Stimulated activated CD4-positive, alpha-beta T cell treated with anti-CD3 and anti-CD28 coated beads, Interleukin-1b, Interleukin-23, amount 100 ng/mL, for 1 hour (primary cell): ENCODE data around the gene KCNG2.
"Not testable (repeated sequence)": the region's sequence is repeated elsewhere in the genome, so short reads cannot be mapped to it uniquely, and the experiment has no call there.

Experiments
- DNase-seq, 2 donors: peaks; one replicate each; pipeline ENCODE4 v3.0.0-alpha.2; 2020; ENCODE audit warnings: low read depth in 2 of 2

The KCNG2 gene

GRCh38 chr18:79870301-79871025, 72.7 kb downstream of the KCNG2 start:
- DNase-seq = no peak

GRCh38 chr18:79871026-79871390, 73.3 kb downstream of the KCNG2 start:
- no peak for DNase-seq

- DNase-seq = no peak
These were observed 73.8 kb downstream of the KCNG2 start for GRCh38 chr18:79871481-79872091.

DNA sequence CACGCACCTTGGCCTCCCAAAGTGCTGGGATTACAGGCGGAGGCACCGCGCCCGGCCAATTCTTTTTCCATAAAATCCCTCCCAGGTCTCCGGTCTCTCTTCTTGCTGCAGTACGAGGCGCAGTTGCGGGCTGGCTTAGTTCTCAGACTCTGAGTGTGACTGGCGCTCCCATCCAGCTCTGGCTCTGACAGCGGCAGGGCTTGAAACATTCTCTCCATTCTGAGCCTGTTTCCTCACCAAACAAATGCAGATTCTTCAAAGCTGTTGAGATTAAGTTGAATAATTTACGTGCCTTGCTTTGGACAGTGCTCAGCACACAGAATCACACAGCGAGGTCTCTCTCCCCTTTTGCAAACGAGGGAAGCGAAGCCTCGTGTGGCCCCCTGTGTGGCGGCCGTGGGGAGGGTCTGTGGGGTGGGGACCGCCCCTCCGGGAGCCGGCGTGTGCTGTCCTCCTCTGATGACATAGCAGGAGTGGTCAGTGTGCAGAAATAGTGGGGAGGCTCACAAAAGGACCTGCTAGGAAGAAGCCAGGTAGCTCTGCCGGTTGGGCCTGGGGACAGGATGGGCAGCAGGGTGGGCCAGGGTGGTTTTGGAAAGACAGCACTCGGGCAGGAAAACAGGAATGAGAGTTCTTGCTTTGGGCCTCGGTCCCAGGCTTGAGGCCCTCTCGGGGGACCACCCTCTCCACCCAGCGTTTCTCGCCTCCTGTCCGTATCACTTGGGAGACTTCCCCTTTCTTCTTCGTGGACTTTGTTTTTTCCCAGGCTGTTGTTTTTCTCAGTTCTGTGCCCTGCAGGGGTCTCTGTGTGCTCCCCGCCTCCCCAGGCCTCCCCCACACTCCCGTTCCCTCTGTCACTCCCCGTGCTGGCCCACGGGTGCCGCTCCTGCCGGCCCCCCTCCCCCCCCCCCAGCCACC, 75.0 kb downstream of the KCNG2 start:
- DNase-seq = no peak

DNA sequence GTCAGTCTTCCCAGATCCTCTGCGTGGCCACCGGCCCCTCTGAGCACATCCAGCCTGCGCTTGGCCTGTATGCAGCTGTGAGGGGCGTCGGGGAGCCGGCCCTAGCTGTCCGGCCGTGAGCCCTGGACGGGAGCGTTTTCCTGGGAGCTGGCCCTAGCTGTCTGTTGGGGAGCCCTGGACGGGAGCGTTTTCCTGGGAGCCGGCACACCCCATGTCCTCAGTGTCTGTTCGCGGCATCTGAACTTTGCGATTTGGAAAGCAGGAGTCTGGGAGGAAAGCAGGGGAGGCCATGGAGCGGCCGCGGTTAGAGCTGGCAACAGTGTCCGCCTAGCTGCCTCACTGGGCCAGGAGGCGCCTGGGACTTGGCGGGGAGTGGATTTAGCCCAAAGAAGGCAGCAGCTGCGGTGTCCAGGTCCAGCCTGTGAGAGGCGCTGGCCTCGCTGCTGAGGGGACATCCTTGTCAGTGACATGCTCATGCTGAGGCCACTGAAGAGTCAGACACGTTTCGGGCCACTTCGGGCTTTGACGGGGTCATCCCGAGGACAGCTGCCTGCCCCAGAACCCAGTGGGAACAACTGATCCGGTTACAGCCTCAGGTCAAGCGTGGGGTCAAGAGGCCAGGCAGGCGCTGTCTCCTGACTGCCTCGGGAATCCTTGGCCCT, 75.8 kb downstream of the KCNG2 start:
- DNase-seq = no peak

- DNase-seq = no peak
These were observed 77.1 kb downstream of the KCNG2 start for GRCh38 chr18:79874553-79875530.

DNA sequence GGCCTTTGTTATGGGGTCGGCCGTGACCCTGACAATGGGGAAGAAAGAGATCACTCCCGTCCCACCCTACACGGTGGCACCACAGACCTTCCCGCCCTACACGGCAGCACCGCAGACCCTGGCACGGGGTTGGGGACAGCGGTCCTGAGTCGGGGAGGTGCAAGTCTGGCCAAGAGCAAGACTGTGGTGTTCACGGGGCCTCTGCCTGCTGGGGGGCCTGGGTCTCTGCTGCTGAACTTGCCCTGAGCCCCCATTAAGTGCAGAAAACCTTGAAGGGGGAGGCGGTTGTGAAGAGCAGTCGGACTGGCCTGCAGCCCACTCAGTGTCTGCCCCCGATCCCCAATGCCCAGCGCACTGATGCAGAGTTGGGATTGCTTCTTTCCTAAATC, 77.8 kb downstream of the KCNG2 start:
- no peak for DNase-seq

DNA sequence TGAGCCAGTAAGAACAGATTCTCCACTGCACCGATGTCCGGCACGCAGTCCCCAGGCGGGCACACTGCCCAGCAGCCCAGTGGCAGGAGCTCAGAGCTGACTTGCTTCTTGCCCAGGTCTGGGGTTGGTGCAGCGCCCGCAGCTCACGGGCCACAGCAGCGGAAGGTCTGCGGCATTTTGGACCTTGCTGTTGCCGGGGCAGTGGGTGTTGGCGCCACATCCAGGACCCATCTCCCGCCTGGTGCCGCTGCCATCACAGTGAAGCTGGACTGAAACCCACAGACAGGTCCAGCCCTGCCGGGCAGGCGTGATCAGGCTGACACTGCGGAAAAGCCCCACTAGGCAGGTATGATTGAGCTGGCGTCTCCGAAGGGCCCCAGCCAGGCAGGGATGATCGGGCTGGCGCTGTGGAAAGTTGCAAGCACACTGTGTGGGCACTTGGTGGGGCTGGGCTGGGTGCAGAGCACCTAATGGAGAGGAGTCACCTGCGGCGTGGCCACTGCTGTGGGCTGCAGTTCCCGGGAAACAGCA, 78.3 kb downstream of the KCNG2 start:
- no peak for DNase-seq

GRCh38 chr18:79876497-79876896, 78.8 kb downstream of the KCNG2 start:
- no peak for DNase-seq

GRCh38 chr18:79877163-79878091, 79.7 kb downstream of the KCNG2 start:
- DNase-seq = no peak

GRCh38 chr18:79878246-79878645, 80.5 kb downstream of the KCNG2 start:
- not testable (repeated sequence) for DNase-seq

- no peak for DNase-seq
These were observed 81.1 kb downstream of the KCNG2 start for GRCh38 chr18:79878741-79879378.

DNA sequence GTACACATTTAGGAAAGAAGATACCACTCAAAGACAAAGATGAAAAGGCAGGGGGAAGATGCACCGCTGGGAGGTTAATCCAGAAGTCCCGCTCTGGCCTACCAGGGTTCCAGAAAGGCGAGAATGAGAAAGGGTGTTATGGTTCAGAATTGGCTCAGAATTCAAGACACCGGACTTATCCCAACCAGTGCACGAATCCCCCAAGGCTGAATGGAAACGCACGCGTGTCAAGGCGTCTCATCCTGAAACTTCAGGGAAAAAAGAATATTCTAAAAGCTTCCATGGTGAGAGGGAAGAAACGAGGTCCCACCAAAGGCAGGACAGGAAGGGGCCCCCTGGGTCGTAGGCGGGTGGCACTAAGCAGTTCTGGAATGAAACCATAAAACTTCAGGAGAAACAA, 81.8 kb downstream of the KCNG2 start:
- DNase-seq = no peak

- no peak for DNase-seq
These were observed 84.0 kb downstream of the KCNG2 start for GRCh38 chr18:79881695-79882094.

DNA sequence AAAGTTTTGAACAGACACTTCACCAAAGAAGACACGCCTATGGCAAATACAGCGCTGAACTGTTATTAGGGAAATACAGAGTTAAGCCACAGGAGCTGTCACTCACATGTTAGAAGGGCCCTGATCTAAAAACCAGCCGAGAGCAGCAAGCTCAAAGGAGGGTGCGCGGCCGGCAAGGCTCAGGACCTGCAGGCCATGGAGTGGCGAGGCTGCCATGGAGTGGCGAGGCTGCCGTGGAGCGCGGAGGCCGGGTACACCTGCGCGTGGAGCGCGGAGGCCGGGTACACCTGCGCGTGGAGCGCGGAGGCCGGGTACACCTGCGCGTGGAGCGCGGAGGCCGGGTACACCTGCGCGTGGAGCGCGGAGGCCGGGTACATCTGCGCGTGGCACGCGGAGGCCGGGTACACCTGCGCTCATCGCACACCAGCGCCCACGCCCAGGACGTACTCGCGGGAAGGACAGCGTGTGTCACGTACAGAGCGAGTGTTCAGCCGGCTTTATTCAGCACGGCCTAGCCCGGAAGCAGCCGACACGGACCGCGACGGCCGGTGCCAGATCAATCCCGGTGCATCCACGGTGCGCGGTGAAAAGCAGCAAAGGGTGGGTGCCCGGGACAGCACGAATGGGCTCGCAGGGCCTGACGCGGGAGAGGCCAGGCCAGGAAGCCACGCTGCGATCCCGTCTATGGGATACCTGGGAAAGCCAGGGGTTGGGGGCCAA, 84.9 kb downstream of the KCNG2 start:
- no peak for DNase-seq

DNA sequence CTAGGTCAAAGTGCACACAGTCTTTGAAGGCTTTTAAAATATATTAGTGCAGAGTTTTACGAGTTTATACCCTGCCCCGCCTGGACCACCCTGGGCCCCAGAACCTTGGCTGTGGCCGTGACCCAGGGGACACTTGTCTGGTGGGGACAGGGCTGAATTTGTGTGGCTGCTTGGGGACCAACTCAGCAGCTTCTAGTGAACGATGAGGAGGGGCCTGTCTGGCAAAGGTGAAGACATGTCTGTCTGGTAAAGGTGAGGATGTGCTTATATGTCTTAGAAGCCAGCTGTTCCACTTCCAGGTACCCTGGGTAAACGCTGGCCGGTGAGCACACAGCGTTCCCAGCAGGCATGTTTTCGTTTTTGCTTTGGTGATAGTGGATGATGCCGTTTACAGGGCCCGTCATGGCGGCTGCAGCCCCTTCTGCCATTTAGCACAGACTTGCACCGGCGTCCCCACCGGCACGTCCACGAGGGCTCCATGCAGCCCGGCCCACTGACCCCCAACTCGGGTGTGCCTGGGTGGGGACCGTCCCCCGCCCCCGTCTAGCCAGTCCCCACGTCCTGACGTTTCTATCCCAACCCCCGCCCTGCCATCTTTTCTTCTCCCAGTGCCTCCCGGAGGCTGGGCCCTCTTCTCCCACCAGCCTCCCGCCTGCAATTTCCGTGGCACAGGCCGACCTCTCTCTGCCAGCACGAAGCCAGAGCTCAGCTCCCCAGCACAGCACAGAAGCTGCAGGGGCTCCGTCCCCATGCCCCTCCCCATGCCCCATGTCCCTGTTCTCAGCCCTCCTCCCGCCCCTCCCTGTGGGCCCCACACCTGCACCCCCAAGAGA, 85.9 kb downstream of the KCNG2 start:
- no peak for DNase-seq

- no peak for DNase-seq
These were observed 86.7 kb downstream of the KCNG2 start for GRCh38 chr18:79884294-79884962.
